Muscle of back (tissue), 11 donors: ENCODE data around the gene OR10D3. TPM values are rescaled to one million over a fixed set of nuclear protein-coding genes. Genes with fewer than 3 reads are reported as not detected.

Source experiments
- DNase-seq, 3 donors: peaks; one replicate each; pipeline versions ENCODE4 v3.0.0 to v3.0.0-alpha.2; 2013
- polyA plus RNA-seq, 10 donors: library from polyadenylated mRNA; unstranded; fragments of 120-200 nt; gene quantifications; one replicate each; pipeline ENCODE4 v1.2.1, GENCODE V29; 2013; ENCODE audit not compliant: insufficient read length in 10 of 10

The OR10D3 gene
- polyA plus RNA-seq, 10 donors, result not detected

DNA sequence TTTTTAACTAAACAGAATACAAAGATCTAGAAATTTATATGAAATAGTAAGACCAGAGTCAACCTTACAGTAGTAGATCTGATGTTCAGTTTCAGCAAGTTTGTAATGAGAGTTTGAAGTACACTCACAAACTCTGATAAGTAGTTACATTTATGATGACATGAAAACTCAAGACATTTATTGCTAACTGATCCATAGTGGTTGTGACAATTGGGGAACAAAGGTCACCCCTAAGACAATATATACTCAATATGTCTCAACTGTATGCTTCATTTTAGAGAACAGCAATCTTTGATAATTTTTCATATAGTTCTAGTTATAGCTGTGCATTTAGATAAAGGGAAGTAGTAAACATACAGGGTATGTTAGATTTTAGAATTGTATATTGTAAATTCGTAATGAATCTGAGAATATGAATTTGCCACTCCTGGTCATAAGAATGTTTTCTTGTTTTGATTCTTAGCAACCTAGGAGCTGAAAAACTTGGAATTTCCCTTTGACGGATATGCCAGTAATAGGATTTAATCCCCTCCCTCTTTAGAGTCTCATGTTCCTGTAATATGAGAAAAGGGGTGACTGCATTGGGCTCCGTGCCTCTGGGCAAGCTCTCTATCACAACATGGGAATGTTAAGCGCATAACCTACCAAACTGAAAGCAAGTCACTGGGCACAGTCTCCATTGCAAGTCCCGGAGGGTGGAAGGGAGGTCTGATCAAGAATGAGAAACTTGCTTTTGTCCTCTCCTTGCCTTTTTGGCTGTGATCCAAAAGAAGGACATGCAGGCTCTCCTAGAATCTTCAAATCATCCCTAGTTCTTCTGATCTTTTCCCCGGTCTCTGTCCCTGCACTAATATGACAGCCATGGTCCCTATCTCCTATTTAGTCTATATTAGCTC, 11.4 kb downstream of the OR10D3 start:
- DNase-seq, result peak; percentile 49 to 65 (median 63)

DNA sequence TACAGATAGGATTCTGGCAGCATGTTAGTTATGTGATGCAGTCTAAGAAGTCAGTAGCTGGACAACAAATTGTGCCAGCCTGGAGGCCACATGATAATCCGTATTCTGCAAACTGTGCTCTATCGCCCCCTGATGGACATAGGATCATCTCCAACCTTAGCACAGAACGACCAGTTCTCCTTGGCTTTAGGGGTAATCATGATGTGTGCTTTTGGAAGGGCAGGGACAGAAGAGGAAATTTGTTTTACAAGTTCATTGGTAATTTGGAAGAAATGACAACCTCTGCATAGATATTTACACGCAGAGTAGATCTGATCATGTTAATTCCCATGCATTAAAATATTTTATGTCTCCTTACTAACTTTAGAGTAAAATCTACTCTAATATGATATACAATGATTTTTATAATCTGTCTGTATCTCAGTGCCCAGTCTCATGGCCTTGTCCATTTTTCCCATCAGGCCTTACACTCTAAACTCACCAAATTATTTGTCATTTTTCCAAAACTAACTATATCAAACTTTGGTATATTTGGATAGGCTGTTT, 12.1 kb downstream of the OR10D3 start:
- peak; percentile 49 to 57 (median 57) for DNase-seq

DNA sequence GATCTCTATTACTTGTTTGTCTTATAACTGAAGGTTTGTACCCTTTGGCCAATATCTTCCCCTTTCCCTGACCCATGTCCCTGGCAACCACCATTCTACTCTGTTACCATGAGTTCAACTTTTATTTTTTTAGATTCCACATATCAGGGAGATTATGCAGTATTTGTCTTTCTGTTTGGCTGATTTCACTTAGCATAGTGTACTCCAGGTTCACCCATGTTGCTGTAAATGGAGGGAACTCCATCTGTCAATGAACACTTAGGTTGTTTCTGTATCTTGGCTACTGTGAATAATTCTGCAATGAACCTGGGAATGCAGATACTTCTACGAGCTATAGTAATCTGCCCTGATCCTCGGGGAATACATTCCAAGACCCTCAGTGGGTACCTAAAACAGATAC, 14.9 kb downstream of the OR10D3 start:
- no peak for DNase-seq

DNA sequence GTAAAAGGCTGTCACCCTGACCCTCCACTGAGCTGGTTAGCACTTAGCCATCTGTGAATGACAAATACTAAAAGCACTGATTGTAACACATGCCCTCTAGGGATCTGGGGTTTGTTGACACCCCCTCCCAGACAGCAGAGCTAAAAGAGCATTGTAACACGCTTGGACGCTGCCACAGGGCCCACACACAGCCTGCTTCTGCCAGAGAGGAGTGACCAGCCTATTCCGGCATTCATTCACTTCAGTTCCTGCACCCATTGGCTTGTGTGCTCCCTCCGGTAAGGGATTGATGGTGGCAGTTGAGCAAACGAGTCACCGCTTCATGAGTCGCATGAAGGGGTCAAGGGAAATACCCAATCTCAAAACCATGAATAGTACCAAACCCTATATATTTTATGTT, 15.8 kb downstream of the OR10D3 start:
- no peak for DNase-seq

DNA sequence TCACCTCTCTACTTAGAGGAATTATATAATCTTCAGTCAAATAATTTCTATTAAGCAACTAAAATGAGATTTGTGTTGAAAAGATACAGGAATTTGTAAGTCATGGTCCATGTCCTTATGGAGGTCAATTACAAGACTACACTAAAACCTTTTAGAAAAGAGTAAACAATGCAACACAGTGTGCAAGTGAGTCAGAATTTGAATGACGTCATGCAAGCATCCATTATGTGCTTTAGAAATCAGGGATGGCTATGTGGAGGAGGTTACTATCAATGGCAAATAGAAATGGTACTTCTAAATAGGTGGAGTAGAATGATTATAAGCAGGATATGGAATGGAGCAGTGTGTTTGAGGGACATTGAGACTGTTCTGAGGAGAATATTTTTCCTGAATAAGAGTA, 16.6 kb downstream of the OR10D3 start:
- no peak for DNase-seq

DNA sequence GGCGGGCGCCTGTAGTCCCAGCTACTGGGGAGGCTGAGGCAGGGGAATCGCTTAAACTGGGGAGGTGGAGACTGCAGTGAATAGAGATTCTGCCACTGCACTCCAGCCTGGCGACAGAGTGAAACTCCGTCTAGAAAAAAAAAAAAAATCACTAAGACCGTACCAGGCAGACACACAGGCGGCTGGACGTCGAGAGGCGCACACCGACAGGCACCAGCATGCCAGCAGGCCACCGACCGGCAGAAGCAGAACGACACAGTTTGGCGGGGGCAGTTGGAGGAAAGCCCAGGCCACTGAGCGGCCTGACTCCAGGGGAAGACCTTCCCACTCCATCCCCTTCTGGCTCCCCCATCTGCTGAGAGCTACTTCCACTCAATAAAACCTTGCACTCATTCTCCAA, 17.5 kb downstream of the OR10D3 start:
- DNase-seq, result no peak

DNA sequence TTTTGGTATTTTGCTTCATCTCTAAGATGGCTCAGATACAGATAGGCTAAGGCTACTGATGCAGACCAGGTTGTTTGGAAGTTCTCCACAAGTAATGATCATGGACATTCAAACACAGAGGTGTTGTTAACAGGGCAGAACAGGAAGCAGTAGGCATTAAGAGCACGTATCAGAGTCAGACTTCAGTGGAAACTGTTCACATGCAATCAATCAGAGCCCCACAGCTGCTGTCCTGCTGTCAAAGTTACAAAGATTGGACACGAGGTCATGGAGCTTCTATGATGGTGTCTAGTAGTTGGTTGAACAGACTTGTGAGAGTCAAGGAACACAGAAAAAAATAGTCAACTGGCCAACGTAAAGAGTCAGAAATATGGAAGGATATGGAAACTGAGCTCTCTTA, 19.8 kb downstream of the OR10D3 start:
- DNase-seq, result no peak

DNA sequence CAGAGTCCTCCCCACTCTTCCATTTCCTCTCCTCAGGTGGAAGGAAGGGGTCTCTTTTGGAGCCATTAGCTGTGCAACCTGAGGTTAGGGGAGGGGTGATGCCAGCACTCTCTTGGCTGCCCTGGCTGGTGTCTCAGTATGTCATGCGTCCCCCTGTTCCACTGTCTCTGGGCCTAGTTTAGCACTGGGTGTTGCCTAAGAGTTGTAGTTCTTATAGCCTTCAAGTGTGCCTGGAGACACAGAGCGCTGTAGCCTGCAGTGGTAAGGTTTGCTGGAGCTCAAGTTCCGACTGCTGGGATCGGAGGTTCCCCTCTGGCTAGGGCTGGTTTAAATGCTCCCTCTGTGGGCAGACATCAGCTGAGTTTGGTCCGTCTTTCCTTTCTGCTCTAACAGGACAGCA, 20.9 kb downstream of the OR10D3 start:
- no peak for DNase-seq

DNA sequence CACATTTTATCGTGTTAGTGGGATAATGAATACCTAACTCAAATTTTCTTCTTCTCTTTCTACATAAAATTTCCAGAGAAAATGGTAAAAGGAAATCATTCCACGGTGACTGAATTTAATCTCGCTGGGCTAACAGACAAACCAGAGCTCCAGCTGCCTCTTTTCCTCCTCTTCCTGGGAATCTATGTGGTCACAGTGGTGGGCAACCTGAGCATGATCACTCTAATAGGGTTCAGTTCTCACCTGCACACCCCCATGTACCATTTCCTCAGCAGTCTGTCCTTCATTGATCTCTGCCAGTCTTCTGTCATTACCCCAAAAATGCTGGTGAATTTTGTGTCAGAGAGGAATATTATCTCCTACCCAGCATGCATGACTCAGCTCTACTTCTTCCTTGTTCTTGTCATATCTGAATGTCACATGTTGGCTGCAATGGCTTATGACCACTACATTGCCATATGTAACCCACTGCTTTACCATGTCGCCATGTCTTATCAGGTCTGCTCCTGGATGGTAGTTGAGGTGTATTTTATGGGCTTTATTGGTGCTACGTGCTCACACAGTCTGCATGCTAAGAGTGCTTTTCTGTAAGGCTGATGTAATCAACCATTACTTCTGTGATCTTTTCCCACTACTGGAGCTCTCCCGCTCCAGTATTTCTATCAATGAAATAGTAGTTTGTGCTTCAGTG, 24.1 kb downstream of the OR10D3 start:
- DNase-seq, result no peak

DNA sequence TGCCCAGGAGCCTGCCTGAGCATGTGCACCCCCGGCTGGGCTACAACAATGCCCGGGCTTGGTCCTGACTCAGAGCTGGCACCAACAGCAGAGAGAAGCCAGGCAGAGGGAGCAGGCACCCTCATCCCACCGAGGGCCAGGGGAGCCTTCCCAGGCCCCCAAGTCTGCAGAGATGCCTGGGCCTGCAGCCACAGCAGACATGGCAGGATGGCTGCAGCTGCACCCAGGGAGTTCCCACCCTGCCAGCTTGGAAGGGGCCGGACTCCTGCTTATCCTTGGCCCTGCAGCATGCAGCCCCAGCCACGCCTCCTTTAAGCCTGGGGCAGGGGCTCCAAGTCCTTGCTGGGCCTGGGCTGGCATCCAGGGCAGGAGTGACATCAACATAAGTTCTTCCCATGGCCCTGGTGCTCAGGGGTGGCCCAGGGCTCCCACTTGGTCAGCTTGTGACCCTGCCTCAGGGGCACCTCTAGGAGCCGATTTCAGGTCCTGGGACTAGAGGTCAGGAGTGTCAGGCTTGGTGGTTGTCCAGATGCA, 26.7 kb downstream of the OR10D3 start:
- no peak for DNase-seq

DNA sequence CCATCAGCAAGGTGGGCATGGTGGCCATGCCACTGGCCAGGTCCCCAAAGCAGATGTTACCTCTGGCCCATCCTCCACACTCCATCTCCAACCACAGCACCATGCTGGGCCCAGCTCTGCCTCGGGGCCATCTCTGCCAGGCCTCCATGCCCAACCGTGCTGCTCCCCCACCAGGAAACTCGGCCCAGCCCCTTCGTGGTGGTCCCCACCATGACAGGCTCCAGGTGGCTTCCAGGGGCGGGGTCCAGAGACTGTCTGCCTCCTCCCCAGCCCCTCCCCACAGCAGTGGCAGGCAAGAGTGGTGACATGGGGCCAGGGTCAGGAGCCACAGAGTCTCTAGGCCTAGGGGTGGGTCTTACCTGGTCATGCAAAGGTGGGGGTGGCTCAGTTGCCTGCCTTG, 27.3 kb downstream of the OR10D3 start:
- no peak for DNase-seq

DNA sequence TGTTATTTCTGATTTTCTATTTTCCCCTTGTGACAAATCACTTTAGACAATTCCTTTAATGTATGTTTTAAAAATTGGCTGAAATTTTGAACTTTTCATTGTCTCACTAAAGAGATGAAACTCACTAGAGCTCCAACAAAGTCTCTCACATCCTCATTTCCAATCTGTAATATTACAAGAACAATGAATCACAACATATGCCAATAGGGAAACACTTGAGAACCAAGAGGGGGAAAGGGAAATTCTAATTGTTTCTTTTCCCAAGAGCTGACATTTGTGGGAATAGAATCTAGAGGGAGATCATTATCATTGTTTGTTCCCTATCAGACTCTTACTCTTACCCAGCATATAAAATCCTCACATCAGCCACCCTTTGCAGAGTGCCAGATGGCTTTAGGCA, 28.2 kb downstream of the OR10D3 start:
- DNase-seq, result no peak

DNA sequence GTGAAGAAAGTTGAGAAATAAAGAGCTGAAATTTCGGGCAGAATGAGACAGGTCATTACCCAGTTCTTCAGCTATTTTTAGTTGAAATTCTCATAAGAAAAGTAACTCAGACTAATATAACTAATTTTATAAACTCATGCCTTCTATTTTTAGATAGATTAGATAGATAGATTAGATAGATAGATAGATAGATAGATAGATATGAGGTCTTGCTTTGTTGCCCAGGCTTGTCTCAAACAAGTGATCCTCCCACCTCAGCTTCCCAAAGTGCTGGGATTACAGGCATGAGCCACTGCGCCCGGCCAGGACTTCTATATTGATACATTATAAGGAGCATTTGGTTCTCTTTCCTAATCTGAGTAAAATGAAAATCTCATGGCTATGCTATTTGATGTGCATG, 30.9 kb downstream of the OR10D3 start:
- DNase-seq, result no peak

DNA sequence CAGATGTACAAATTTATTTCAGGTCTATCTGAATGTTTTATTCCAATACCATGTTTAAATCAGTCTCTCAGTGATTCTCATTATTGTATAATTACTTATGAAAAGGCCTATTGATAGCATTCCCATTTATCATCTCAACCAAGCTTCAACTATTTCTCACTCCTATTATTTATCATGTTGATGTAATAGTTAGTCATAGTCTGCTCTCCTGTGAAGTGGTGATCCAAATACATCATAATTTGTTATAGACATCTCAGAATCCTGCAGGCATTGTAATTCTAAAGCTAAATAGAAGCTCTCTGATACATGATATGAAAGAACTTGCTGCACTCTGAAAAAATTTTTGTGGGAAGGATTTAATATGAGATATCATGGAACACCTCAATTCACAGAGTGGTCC, 36.0 kb downstream of the OR10D3 start:
- no peak for DNase-seq

DNA sequence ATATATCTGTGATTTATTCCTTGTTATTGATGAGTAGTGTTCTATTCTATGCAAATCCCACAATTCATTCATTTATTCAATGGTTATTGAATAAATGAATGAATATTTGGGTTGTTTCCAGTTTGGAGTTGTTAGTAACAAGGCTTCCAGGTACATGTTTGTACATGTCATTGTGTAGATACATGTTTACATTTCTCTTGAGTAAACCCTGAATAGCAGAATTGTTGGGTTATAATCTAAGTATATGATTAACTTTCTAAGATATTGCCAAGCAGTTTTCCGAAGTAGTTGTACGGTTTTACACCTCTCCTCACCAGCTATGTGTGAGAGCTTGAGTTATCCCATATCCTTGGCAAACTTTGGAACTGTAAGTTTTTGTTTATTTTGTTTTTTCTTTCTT, 39.3 kb downstream of the OR10D3 start:
- no peak for DNase-seq

DNA sequence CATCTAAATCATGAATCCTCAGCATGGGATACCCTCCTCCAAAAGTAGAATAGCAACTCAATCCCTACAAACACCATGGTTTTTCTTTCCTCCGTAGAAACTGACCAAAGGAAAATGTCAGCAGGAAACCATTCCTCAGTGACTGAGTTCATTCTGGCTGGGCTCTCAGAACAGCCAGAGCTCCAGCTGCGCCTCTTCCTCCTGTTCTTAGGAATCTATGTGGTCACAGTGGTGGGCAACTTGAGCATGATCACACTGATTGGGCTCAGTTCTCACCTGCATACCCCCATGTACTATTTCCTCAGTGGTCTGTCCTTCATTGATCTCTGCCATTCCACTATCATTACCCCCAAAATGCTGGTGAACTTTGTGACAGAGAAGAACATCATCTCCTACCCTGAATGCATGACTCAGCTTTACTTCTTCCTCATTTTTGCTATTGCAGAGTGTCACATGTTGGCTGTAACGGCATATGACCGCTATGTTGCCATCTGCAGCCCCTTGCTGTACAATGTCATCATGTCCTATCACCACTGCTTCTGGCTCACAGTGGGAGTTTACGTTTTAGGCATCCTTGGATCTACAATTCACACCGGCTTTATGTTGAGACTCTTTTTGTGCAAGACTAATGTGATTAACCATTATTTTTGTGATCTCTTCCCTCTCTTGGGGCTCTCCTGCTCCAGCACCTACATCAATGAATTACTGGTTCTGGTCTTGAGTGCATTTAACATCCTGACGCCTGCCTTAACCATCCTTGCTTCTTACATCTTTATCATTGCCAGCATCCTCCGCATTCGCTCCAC, 41.7 kb downstream of the OR10D3 start:
- peak in 2 of 3 donors; percentile 3 to 26 for DNase-seq

DNA sequence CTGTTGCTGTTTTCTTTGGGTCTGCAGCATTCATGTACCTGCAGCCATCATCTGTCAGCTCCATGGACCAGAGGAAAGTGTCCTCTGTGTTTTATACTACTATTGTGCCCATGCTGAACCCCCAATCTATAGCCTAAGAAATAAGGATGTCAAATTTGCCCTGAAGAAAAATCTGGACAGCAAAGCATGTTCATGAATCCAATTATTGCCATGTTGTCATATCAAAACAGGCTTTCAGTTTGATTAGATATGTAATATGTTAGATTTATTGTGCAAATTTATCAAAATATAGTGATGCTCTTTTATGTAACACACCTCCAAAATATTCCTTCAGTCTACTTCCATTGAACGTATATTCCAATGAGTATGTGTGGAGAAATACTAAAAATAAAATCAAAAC, 42.3 kb downstream of the OR10D3 start:
- no peak for DNase-seq

DNA sequence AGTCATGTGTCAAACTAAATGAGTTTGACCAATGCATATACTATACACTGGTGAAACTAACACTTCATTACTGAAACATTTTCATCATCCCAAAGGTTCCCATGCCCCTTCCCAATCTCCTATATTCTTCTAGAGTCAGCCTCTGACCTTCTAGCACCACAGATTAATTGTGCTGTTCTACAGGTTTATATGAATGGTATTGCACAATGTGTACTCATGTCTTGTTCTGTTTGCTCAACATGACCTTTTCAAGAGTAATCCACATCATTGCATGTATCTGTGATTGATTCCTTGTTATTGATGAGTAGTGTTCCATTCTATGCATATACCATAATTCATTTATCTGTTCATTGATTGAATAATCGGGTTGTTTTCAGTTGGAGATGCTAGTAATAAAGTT, 50.2 kb downstream of the OR10D3 start:
- no peak for DNase-seq
